ENCODE measurements around the gene SERPINA1. TPM values are rescaled to one million over a fixed set of nuclear protein-coding genes. Genes with fewer than 3 reads are reported as not detected.

Gene SERPINA1
- total RNA-seq, 1 experiment from 2014 or later = 9.1 TPM

DNA sequence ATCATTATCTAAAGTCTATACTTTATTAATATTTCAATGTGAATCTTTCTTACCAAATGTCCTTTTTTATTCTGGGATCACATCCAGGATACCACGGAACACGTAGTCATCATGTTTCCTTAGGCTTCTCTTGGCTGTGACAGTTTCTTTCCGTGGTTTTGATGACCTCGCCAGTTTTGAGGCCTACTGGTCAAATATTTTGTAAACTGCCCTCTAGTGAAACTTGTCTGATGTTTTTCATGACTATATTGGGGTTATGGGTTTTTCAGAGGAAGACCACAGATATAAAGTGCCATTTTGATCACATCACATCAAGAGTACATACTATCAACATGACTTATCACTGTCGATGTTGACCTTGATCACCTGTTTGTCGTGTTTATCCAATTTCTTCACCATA lies 51.1 kb downstream of the SERPINA1 start:
- H3K4me1 ChIP-seq (ENCODE audit: control insufficient read depth in 1 of 2, insufficient read depth in 2 of 2, low read length in 2 of 2) = peaks cover 8 to 16% of the 10 kb centered on the region in 2 experiments
- no peaks in the 10 kb centered on the region; the same call in 1 of the 2 replicates for H3K27me3 ChIP-seq (ENCODE audit: insufficient read depth, low read length)
- DNase-seq (ENCODE audit: low read depth, low spot score) (peak; percentile 50), ATAC-seq (no peak)
- no peak overlapping the region for H3K4me3 ChIP-seq (replicated peaks in 1 of 2; ENCODE audit: low read depth in 1 of 2, low read length in 2 of 2)
- ChIA-PET RAD21 (ENCODE audit: low non-redundant PET in 1 of 2, low total read pairs in 2 of 2, uncharacterized antibody in 2 of 2, unreplicated experiment in 2 of 2) (no interaction called here), POLR2A (no interaction called here), CTCF (no interaction called here)
- H3K9me2 ChIP-seq (ENCODE audit: insufficient read depth) = no peaks in the 10 kb centered on the region
- TF ChIP-seq FOSL1 (IDR thresholded peaks at IDR 0.05; ENCODE audit: low read depth) (peak; percentile 62; the same call in 1 of the 2 replicates), JUND (IDR thresholded peaks at IDR 0.05) (peak; percentile 59)
- TF ChIP-seq, protein P1, sequence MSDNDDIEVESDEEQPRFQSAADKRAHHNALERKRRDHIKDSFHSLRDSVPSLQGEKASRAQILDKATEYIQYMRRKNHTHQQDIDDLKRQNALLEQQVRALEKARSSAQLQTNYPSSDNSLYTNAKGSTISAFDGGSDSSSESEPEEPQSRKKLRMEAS (IDR thresholded peaks at IDR 0.05) = no peak
- no peak overlapping the region for H3K4me2 ChIP-seq (ENCODE audit: low read length)
- H2AFZ ChIP-seq (ENCODE audit: low read depth, low read length, poor library complexity, severe bottlenecking) = peak overlapping the region; percentile 10
- H3K79me2 ChIP-seq (ENCODE audit: insufficient read depth, low read length) = no peaks in the 10 kb centered on the region
- no peak overlapping the region for H3K9ac ChIP-seq (ENCODE audit: low read length)
- no peaks in the 10 kb centered on the region for H4K20me1 ChIP-seq (ENCODE audit: insufficient read depth)
- no TSS peak for BruUV-seq (replicated peaks)
- H3K27ac ChIP-seq (ENCODE audit: low read depth, low read length) = no peak overlapping the region
- H3K9me3 ChIP-seq (ENCODE audit: control insufficient read depth in 1 of 2, insufficient read depth in 1 of 2, low read depth in 1 of 2, low read length in 2 of 2) = no peaks in the 10 kb centered on the region
- H3K36me3 ChIP-seq (ENCODE audit: control insufficient read depth in 1 of 2, insufficient read depth in 2 of 2, low read length in 2 of 2) = no peaks in the 10 kb centered on the region
- intact Hi-C loops (cut with micrococcal nuclease) = no loop called here

DNA sequence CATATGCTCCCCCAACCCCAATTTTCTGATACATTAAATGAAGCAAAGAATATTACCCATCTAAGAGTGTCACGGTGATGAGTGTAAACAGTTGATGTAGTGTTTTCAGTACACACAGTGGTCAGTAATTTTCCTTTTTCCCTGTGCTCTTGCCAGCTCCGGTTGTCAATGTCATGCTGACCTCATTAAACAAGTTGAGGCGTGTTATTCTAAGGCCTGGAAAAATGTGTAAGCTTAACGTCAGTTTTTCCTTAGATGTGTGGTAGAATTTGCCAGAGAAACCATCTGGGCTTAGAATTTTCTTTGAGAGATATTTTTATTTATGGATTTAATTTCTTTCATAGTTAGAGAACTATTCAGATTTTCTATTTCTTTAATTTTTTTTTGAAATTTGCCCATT lies 53.5 kb downstream of the SERPINA1 start:
- BruUV-seq (replicated peaks) = no TSS peak
- TF ChIP-seq POLR2A (IDR thresholded peaks at IDR 0.05; ENCODE audit: borderline replicate concordance, extremely low read depth, insufficient read depth, insufficient read length) (no peak), TCF7L2 (IDR thresholded peaks at IDR 0.05; ENCODE audit: borderline replicate concordance, extremely low read depth, insufficient read depth, insufficient read length) (no peak), EZH2 (IDR thresholded peaks at IDR 0.05) (no peak), RAD21 (IDR thresholded peaks at IDR 0.05; ENCODE audit: low read depth) (no peak), CEBPB (IDR thresholded peaks at IDR 0.05; ENCODE audit: low read depth) (no peak)
- TF ChIP-seq, protein P1 (IDR thresholded peaks at IDR 0.05) = no peak
- TF ChIP-seq, protein P2, sequence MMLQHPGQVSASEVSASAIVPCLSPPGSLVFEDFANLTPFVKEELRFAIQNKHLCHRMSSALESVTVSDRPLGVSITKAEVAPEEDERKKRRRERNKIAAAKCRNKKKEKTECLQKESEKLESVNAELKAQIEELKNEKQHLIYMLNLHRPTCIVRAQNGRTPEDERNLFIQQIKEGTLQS (IDR thresholded peaks at IDR 0.05) = no peak
- Histone ChIP-seq H3K9ac (ENCODE audit: low read length) (no peak overlapping the region), H3K4me2 (ENCODE audit: low read length) (no peak overlapping the region), H3K9me3 (ENCODE audit: control insufficient read depth in 1 of 2, insufficient read depth in 1 of 2, low read depth in 1 of 2, low read length in 2 of 2) (no peaks in the 10 kb centered on the region), H3K4me3 (replicated peaks in 1 of 2; ENCODE audit: low read depth in 1 of 2, low read length in 2 of 2) (no peak overlapping the region), H3K9me2 (ENCODE audit: insufficient read depth) (no peaks in the 10 kb centered on the region), H3K36me3 (ENCODE audit: control insufficient read depth in 1 of 2, insufficient read depth in 2 of 2, low read length in 2 of 2) (no peaks in the 10 kb centered on the region), H3K79me2 (ENCODE audit: insufficient read depth, low read length) (no peaks in the 10 kb centered on the region), H3K27me3 (ENCODE audit: insufficient read depth, low read length) (no peaks in the 10 kb centered on the region), H3K4me1 (ENCODE audit: control insufficient read depth in 1 of 2, insufficient read depth in 2 of 2, low read length in 2 of 2) (0 out of 4 replicates have a peak, but pooled peaks cover 0 to 6% of the 10 kb centered on the region in 2 experiments), H4K20me1 (ENCODE audit: insufficient read depth) (no peaks in the 10 kb centered on the region), H3K27ac (ENCODE audit: low read depth, low read length) (no peak overlapping the region), H2AFZ (ENCODE audit: low read depth, low read length, poor library complexity, severe bottlenecking) (no peak overlapping the region)
- intact Hi-C loops (cut with micrococcal nuclease) = no loop called here
- ChIA-PET CTCF (no interaction called here), POLR2A (no interaction called here), RAD21 (ENCODE audit: low non-redundant PET in 1 of 2, low total read pairs in 2 of 2, uncharacterized antibody in 2 of 2, unreplicated experiment in 2 of 2) (no interaction called here)
- no peak for DNase-seq (ENCODE audit: low read depth, low spot score)
- ATAC-seq = no peak

All from HCT116 (cell line).